GM12878 (cell line): ENCODE measurements around the gene ITGB2.

Experiments used
- IRF5 ChIP-seq: fragments of 450-650 bp; IDR thresholded peaks from 2 replicates; pipeline ENCODE4 v1.6.1; 2017; ENCODE audit warnings: borderline replicate concordance
- NFXL1 ChIP-seq: fragments of 450-650 bp; IDR thresholded peaks from 2 replicates; pipeline ENCODE4 v1.6.1; 2017; ENCODE audit warnings: antibody characterized with exemption, mild to moderate bottlenecking, borderline replicate concordance
- STAT1 ChIP-seq: fragments of 450-650 bp; conservative IDR thresholded peaks from 2 replicates; pipeline ENCODE4 v1.6.1; 2014; ENCODE audit warnings: antibody characterized with exemption, mild to moderate bottlenecking

- TF ChIP-seq IRF5 (no peak), NFXL1 (no peak), STAT1 (no peak)
These were observed 3.7 kb downstream of the ITGB2 start for GRCh38 chr21:44916965-44917364.
